Activated CD4-positive, alpha-beta T cell treated with anti-CD3 and anti-CD28 coated beads for 1 hour (primary cell): ENCODE results near the gene FLNB.

Source experiments
- DNase-seq: peaks from one replicate; pipeline ENCODE4 v3.0.0-alpha.2; 2020

The FLNB gene

DNA sequence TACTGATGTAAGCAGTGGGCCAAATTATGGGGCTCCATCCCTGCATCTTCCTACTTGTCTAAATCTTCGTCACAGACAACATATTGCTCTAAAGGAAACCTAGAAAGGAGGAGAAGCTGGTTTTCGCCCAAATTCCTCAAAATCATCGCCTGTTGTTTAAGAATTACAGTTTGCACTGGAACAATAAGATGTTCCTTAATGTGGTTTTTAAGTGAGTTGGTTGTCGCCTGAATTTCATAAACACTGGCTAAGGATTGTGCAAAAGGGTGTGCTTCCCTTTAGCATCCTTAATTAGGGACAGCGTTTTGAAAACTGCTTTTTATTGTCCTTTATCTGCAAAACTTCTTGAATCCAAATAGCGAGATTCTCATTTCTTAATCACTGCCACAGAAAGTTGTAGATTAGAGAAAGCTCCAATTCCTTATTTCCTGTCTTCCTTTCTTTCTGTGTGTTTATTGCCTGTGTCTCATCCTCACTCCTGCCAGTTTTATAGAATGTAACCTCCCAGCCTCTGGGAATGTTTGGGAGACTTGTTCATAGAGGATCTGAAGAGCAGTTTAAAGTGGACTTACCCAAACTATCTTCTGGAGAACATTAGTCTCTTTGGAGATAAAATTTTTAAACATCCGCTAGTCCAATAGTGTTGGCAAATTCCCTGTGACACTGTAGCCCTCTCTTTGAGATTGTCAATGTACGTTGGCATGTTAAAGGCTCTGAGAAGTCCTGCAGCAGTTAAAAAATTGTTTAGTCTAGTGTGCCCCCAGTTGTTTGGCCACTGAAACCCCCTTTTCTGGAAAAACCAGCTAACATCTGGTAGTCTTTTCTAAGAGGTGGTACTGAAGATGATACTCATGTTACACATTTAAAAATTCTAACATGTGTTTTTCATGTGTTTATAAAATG lies 50.4 kb downstream of the FLNB start:
- no peak for DNase-seq

DNA sequence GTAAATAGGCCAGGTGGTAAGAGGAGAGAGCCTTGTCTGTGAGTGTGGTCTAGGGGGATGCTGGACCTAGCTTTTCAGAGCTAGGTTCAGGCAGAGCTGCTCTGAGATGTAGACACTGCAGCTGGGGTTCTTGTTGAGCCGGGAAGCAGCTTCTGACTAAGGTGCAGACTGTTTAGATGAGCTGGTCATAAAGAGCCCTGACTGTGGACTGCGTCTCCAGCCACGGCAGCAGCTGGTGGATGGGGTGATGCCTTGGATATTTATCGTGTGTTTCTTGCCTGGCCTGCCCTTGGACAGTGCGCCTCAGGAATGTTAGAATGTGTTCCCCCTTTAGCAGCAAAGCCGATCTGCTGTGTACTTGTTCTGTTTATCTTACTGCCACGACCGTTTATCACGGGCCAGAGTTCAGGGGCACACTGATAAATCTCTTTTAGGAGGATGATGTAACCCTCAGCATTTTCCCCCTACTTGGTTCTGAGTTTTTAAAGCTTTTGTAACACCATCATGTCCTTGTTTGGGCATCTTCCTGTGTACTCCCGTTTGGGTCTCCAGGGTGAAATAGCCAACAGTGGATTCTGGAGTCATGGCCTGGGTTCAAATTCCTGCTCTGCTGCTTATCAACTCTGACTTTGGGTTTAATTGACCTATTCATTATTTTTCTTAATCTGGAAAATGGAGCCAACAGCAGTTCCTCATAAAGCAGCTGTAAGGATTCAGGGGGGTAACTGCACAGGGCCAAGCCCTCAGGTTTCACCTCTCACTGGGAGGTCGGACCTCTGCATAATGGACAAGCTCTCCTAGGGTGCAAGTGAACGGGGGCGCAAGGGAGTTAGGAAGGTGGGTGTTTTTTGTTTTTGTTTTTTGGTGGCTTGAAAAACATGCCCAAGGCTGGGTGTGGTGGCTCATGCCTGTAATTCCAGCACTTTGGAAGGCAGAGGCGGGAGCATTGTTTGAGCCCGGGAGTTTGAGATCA lies 51.4 kb downstream of the FLNB start:
- no peak for DNase-seq

DNA sequence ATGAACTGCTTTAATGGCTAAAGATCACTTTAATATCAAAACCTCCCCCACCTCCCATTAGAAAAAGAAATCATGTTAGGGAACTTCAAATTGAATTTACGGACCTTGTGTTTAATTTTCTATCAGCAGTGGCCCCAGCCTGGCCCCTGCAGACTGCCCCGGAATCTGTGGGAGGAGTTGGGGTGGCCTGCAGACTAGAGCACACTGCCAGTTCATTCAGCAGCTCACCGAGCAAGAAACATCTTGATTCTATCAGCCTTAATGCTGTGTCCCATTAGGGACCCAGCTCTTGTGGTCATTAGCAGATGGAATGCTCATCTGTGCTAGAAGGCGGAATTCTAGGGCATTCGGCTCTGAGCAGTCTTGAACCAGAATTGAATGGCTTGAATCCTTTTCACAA lies 54.2 kb downstream of the FLNB start:
- DNase-seq, result no peak

DNA sequence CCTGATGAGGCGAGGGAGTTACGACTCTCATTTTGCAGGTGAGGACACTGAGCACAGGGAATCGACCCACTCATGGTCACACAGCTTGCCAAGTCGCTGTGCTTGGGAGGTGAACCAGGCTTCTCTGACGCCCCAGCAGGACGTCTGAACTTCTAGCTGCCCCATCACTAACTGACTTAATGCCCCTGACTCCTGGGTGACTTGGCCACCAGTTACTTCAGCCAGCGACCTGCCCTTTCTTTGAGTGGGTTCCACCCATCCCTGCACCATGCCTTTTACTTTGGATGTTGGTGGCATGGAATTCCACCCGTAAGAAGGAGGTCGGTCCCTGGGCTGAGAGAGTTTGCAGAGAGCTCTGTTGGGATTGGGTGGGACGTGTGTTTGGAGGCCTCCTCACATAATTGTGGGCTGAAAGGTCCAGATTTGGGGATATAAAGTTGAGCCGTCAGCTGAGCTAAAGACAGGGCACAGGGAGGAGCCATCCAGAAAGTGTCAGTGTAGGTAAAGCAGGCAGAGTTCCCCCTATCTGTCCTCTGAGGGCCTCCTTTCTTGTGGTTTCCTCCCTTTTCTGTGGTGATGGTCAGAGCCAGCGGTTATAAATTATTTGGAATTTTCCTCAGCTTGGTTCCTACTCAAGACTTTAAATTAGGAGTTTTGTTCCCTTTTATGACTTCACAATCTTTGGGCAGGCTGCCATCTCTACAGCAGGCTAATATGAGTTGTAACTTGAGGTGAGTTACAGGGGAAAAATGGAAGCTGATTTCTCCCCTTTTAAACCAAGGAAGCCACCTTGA lies 55.0 kb downstream of the FLNB start:
- no peak for DNase-seq

DNA sequence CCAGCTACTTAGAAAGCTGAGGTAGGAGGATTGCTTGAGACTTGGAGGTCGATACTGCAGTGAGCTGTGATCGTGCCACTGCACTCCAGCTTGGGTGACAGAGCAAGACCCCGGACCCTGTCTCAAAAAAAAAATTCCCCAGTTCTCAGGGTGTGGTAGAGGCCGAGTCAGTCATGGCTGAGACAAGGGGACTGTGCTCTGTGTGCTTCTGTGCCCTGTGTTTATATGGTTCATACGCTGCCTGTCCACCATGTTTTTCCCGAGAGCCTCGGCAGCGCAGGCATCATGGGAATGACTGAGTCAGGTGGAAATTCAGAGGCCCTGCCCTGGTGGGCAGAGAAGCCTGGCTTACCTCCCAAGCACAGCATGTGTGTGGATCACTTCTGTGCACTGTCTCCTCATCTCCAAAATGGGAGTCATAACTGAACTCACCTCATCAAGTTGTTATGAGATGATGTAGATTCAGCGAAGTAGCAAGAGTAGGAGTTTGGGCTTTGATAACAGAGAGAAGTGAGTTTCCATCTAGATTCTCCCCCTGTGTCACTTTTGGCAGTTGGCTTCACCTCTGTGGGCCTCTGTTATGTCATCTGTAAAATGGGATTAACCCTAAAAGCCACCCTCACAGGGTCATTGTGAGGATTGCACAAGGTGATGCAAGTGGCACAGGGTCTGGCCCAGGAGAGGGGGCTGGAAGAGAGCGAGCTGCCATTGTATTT lies 56.9 kb downstream of the FLNB start:
- DNase-seq, result no peak

DNA sequence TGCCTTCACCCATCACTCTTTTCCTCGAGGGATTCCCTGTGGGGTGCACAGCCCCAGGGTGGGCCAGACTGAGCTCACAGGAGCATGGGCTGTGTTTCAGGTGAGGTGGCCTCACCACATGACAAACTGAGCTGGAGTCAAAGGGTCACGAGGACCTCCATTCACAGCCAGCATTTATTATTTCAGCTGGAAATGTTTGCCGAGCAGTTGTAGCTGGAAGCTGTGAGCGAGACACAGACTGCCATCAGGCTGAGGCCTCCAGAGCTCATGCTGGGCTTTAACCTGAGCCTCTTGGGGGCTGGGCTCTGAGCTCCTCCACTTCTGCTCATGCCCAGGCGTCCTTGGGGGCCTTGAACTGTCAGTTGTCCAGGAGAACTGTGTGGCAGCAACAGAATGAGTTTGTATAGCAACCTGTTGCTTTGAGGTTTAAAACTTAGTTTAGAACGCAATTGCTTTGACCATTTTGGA lies 57.5 kb downstream of the FLNB start:
- no peak for DNase-seq

DNA sequence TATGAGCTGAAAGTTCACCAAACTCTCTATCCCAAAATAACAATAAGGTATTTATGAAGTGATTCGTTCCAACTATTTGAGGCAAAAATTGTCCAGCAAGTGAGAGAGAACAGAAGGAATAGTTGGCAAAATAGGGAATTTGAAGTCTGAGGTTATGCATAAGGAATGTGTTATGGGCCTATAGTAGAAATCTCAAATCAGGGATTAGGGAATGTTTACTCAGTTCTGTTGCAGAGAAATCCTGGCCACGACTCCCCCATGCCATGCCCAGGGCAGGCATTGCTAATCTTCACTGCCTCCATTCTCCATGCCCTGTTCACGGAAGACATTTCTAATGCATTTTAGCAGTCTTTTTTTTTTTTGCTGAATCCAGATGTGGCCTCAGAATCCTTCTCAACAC lies 58.6 kb downstream of the FLNB start:
- no peak for DNase-seq

DNA sequence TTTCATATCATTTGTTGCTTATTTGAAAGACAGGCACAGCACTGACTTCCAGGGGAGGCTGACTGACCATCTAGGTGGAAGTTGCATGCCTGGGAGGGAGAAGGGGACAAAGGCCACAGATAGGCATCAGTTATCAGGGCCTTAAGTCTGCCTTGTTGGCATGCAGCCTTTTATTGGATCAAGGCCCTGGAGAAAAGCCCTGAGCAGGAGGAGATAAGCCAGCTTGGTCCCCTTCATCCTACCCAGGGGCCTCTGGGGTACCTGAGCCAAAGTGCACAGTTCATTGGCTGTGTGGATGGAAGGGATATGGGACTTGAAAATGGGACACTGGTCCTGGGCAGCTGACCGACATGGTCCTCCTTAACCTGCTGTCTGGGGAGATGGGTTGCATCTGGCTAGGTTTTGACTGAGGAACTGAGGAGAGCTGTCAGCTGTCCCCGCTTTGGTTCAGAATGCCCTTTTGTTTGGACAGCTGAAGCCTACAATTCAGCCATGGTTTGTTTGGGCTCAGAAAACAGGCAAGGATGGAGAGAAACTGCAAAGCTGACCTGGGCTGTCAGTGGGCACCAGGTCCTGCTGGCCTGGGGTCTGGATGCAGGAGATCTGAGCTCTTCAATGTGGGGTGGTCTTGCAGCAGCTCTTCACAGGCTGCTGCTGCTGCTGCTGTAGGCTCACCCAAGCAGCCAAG lies 60.0 kb downstream of the FLNB start:
- DNase-seq, result no peak

DNA sequence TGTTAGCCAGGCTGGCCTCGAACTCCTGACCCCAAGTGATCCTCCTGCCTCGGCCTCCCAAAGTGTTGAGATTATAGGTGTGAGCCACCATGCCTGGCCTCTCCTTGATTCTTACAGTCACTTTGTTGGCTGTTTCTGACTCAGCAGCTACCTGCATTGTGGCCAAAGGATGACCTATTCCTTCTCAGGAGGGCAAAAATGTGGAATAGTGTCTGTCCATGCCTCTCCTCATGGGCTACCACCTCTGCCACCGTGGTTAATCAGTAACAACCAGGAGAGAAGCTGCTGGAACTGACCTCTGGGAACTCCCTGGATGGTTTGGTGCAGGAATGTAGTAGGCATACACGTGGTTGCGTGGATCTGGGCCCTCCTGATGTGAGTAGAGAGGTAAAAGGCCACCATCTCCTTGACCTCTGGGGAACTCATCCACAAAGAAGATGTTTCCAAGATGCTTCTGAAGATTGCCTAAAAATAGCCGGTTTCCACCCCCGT lies 63.3 kb downstream of the FLNB start:
- no peak for DNase-seq

DNA sequence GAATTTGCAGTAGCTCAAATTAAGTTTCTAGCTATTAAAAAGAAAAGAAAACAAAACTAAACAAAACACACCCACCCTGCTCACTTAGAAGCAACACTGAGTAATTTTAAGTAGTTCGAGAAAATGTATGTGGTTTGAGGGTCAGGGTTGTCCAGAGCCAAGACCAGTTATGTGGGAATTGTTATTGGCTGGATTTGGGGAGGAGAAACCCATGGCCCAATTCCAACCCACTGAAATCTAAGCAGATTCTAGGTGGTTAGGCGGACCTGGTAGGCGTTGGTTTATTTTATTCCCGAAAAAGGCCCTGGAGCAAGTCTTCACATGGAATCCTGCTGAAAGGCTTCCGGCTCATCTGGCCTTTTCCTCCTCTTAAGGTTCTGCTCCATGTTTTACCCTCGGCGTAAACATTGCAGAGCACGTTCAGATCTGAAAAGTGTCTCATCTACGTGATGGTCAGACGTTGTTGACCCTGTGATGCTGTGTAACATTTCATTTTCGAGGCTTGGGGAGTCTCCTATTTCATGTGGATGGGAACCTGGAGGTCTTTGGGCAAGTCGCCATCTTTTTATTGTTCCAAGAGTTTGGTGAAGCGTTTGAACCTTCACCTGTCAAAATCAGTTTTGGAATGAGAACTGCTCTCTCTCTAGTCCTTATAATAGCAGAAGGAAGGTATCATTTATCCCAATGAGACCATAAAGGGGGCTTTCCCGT lies 64.0 kb downstream of the FLNB start:
- no peak for DNase-seq

DNA sequence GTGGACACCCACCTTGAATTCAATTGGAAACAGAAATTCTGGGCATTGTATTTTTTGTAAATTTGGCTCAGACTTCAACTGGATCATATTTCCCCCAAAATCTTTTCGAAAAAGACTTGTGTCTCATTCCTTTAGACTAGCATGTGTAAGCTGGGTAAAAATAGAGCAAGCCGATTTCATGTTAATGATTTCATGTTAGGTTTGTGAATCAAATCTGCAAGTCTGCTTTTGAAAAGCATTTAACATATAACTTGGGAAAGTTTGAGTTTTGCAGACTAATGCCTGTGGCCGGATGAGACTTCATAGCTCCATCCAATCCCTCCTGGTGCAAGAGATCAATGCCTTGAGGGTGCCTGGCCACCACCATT lies 64.5 kb downstream of the FLNB start:
- DNase-seq, result no peak

DNA sequence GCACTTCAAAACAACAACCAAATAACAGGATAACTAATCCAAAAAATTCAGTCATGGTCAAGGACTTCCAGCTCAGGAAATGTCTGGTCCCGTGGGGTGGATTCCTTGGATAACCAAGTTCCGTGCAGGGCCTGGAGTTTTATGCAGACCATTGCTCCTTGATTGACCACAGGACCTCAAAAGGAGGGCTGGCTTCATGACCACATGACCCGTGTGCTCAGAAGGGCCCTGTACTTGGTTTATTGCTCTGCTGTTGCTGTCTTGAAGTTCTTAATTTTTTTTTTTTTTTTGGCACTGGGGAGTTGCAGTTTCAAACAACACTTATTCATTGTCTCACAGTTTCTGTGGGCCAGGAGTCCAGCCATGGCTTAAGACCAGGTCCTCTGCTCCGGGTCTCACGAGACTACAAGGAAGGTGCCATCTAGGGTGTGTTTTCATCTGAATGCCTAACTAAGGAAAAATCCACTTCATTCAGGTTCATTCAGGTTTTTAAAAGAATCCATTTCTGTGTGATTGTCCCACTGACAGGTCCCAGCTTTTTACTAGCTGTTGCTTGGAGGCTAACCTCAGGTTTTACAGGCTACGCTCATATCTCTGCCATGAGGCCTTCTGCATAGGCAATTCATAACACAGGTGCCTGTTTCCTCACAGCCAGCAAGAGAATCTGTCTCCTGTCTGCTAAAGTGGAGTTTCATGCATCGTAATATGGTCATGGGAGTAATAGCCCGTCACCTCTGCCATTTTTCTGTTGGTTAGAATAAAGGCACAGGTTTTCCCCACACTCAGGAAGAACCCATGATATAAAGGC lies 65.3 kb downstream of the FLNB start:
- DNase-seq, result no peak

DNA sequence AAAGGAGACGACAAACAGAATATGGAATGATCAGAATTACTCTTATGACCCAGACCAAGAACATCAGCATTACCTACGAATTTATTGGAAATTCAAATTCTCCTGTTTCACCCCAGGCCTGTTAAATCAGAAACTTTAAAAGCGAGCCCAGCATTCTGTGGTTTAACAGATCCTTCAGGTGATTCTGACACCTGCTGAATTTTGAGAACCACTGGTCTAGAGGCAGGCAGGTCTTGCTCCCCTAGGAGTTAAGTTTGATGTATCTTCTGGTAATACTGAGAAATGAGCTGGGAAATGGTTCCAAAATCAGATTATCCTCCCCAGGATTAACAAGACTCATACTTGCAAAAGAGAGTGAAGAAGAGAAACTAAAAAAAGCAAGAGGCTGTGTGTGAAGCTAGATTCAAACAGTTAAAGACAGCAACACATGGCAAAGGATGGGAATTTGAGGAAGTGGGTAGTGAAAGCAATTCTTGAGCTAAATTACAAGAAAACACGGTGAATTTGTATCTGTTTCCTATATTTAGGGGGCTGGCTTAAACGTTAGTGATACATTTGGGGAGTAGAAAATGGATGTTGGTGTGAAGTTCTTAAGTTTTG lies 66.0 kb downstream of the FLNB start:
- no peak for DNase-seq

DNA sequence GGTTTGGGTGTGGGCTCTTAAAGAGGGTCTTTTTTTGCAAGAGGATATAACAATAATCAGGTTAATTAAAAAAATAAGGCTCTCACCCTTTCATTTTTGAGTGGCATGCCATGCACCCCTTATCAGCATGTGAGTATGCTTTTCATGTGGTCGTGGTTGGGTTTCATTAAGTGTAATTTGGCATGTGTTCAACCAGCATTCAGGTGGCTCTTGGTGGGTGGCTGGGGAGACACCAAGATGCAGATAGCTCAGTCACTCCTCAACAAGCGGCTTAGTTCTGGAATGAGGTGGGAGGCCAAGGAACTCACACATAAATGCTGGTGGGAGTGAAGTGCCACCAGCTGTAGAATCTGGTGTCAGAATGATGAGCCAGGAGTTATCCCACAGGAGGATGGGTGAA lies 66.8 kb downstream of the FLNB start:
- DNase-seq, result no peak

DNA sequence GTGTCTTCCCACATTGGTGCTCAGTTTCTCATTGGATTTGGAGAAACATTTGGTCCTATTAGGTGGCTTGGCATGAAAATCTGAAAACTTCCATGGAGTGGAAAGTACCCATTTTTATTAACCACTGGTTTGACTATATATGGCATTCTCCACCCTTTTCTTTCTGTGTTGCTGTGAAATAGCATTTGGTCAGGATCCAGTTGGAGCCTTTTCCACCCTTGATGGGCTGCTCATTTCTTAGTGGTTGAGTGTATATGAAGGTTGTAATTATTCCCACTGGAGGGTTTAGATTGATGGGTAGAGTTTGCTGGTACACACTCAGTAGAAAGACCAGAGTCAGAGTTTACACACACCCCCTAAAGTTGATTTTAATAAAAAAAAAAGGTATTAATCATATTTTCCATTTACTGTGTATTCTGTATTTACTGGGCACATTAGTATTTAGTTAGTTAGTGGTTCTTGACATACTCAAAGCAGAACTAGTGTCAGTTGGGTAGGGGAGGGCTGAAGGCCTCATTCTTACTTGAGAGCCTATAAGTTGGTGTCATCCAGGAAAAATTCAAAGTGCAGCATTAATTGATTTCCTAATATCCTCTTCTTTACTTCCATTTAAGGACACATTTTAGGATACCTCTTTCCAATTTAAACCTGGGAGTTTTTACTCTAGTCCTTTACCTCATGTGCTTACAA lies 69.5 kb downstream of the FLNB start:
- DNase-seq, result no peak

DNA sequence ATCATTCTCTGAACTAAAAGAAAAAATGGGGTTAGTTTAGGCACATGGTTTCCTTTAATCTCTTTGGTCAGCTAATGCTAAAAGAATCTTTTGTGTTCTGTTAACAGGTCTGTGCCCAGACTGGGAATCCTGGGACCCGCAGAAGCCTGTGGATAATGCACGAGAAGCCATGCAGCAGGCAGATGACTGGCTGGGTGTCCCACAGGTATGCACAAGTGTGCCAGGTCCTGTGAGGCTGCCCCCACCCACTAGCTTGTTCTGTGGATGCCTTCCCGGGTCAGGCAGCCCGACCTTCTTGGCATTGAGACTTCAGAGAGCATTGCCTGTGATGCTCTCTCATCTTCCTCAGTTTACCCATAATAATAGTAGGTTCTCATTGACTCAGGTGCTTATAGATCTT lies 70.4 kb downstream of the FLNB start:
- DNase-seq, result no peak

DNA sequence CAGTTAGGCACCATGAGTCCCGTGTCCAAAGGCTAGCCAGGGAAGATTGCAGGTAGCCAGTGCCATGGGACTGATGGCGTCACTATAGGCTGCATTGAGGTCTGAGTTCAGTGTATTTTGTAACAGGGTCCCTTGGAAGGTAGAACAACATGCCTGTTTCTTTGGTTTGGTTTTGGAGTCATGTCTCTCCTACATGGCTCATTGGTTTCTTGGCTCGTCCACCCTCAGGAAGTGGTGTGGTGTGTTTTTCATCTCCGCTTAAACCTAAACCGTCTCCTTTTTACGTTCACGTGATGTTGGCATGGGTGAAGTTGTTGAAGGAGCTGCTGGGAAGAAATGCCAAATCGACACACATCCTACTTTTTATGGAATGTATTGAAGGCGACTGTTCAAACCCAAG lies 71.6 kb downstream of the FLNB start:
- no peak for DNase-seq

DNA sequence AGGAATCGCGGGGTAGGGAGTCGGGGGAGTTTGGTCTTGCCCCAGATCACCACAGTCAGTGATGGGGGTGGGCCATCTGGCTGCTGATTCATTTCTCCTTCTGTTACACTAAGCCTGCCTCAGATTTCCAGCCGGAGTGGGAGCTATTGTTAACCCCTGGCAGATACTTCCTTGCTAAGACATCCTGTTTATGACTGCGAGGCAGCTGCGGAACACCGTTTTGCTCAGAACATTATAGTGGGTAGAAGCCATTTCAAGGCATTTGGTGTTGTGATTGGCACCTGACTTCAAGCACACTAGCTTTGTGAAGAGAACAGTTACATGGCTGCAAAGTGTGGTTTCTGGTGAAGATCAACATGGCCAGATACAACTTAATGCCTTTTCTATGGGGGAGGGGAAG lies 73.8 kb downstream of the FLNB start:
- no peak for DNase-seq

DNA sequence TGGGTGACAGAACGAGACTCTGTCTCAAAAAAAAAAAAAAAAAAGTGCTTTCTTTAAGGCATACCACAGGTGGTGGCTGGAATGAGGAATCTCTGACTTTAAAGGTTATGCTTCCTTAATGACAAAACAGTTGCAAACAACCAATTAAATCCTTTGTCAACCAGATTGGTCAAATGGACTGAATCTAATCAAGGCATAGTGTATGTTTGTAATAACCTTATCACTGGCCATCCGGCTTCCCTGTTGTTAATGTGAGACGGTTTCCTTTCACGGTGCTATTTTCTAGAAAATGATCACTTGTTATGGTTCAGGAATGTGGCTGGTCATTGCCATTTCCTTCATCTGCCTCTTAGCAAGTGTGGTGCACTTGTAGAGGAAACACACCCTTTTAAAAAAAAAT lies 75.9 kb downstream of the FLNB start:
- DNase-seq, result no peak
